Peyer's patch (tissue), 4 donors: ENCODE data around the gene MYLK.

Experiments used
- POLR2A ChIP-seq, 2 donors: fragments of 450-650 bp; IDR thresholded peaks; one replicate each; pipeline ENCODE4 v1.5.1; 2017; ENCODE audit warnings: antibody characterized with exemption in 2 of 2, mild to moderate bottlenecking in 2 of 2, moderate library complexity in 2 of 2
- TF ChIP-seq, protein P1 (sequence below), 6 experiments: fragments of 450-650 bp in 4 of 6; fragments of 200-600 bp in 2 of 6; sonication (generic) in 1 of 6; IDR thresholded peaks; one replicate each; pipeline ENCODE4 v1.5.1; 2017 to 2019; ENCODE audit warnings: antibody characterized with exemption in 6 of 6, mild to moderate bottlenecking in 3 of 6, moderate library complexity in 1 of 6

DNA sequence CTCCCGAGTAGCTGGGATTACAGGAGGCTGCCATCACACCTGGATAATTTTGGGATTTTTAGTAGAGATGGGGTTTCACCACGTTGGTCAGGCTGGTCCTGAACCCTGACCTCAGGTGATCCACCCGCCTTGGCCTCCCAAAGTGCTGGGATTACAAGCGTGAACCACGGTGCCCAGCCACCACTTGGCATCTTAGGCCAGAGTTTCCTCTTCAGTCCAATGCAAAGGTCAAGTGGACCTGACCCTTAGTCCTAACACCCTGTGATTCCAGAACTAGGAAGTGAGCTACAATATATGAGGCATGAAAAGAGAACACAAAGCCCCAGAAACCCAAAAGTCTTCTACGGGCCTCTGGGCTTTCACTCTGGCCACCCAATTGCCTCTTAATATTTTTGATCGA, 5.3 kb downstream of the MYLK start:
- TF ChIP-seq, protein P1, sequence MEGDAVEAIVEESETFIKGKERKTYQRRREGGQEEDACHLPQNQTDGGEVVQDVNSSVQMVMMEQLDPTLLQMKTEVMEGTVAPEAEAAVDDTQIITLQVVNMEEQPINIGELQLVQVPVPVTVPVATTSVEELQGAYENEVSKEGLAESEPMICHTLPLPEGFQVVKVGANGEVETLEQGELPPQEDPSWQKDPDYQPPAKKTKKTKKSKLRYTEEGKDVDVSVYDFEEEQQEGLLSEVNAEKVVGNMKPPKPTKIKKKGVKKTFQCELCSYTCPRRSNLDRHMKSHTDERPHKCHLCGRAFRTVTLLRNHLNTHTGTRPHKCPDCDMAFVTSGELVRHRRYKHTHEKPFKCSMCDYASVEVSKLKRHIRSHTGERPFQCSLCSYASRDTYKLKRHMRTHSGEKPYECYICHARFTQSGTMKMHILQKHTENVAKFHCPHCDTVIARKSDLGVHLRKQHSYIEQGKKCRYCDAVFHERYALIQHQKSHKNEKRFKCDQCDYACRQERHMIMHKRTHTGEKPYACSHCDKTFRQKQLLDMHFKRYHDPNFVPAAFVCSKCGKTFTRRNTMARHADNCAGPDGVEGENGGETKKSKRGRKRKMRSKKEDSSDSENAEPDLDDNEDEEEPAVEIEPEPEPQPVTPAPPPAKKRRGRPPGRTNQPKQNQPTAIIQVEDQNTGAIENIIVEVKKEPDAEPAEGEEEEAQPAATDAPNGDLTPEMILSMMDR (IDR thresholded peaks at IDR 0.05) = no peak
- no peak for TF ChIP-seq POLR2A (IDR thresholded peaks at IDR 0.05)
